Lung (tissue), 12 donors: Measurements from ENCODE around the gene KRT78. TPM values are rescaled to one million over a fixed set of nuclear protein-coding genes. Genes with fewer than 3 reads are reported as not detected.

Source experiments
- ATAC-seq: fragments of 200-7000 bp; cut with Tn5 transposase; one replicate; pipeline ENCODE4 v1.9.1; 2020; ENCODE audit warnings: moderate number of reproducible peaks; ENCODE audit not compliant: insufficient read depth, low FRiP score
- DNase-seq, 3 donors: peaks; one replicate each; pipeline ENCODE4 v3.0.0-alpha.2; 2013 to 2017
- H3K27ac ChIP-seq, 2 donors: one replicate each; pipeline ENCODE4 v1.5.1; 2013; ENCODE audit warnings: mild to moderate bottlenecking in 2 of 2, moderate library complexity in 2 of 2, control low read depth in 1 of 2, inconsistent platforms in 1 of 2, low read depth in 1 of 2, low read length in 1 of 2
- H3K27me3 ChIP-seq, 3 donors: one replicate each; pipeline ENCODE4 v1.5.1; 2013; ENCODE audit warnings: low read length in 2 of 3; ENCODE audit not compliant: control insufficient read depth in 3 of 3, insufficient read depth in 3 of 3
- H3K36me3 ChIP-seq, 4 donors: one replicate each; pipeline ENCODE4 v1.5.1; 2013; ENCODE audit warnings: low read length in 4 of 4, mild to moderate bottlenecking in 1 of 4, moderate library complexity in 1 of 4; ENCODE audit not compliant: control insufficient read depth in 4 of 4, insufficient read depth in 4 of 4
- H3K4me1 ChIP-seq, 5 donors: one replicate each; pipeline ENCODE4 v1.5.1; 2013; ENCODE audit warnings: low read length in 5 of 5, mild to moderate bottlenecking in 2 of 5, moderate library complexity in 1 of 5; ENCODE audit not compliant: control insufficient read depth in 5 of 5, insufficient read depth in 5 of 5
- H3K4me3 ChIP-seq: one replicate; pipeline ENCODE4 v1.5.1; 2013; ENCODE audit warnings: mild to moderate bottlenecking, control low read depth, moderate library complexity
- H3K9ac ChIP-seq, 2 donors: one replicate each; pipeline ENCODE4 v1.5.1; 2013; ENCODE audit warnings: low read length in 2 of 2, control low read depth in 1 of 2; ENCODE audit not compliant: insufficient read depth in 1 of 2
- H3K9me3 ChIP-seq, 4 donors: one replicate each; pipeline ENCODE4 v1.5.1; 2013; ENCODE audit warnings: low read length in 3 of 4, mild to moderate bottlenecking in 1 of 4, moderate library complexity in 1 of 4; ENCODE audit not compliant: control insufficient read depth in 4 of 4, insufficient read depth in 3 of 4
- WGBS, 2 donors: extraction: QIAGEN DNeasy Blood & Tissue Kit; methylation state at CpG; one replicate each; pipeline ENCODE4 v1.1.7; 2013; 5-methylcytosine and 5-hydroxymethylcytosine counted together
- polyA plus RNA-seq, 2 donors: library from polyadenylated mRNA; stranded (reverse); fragments of 200-250 nt; gene quantifications; one replicate each; pipeline ENCODE4 v1.2.1, GENCODE V29; 2013
- total RNA-seq, 2 donors: library from RNA; depleted of rRNA in 1 of 2; stranded (reverse); fragments of >200 nt in 1 of 2; gene quantifications; one replicate each; pipeline ENCODE4 v1.2.1, GENCODE V29; 2014 to 2021
- TF ChIP-seq, protein P1 (sequence below): IDR thresholded peaks from 2 replicates; pipeline ENCODE4 v1.5.1; 2012; ENCODE audit warnings: mild to moderate bottlenecking; ENCODE audit errors: control extremely low read depth, extremely low read depth
- donor health status: control.
- donor health status: control.
- donor health status: Bipolar disorder and iron deficiency.
- donor health status: healthy.
- donor health status: DM: yes; HTN: yes; CAD: no.

KRT78 gene
- total and polyA plus RNA-seq, 4 donors = 0.02 to 0.65 TPM; not detected in 2

GRCh38 chr12:52849511-52849910, 717 bp upstream of the KRT78 start:
- TF ChIP-seq, protein P1, sequence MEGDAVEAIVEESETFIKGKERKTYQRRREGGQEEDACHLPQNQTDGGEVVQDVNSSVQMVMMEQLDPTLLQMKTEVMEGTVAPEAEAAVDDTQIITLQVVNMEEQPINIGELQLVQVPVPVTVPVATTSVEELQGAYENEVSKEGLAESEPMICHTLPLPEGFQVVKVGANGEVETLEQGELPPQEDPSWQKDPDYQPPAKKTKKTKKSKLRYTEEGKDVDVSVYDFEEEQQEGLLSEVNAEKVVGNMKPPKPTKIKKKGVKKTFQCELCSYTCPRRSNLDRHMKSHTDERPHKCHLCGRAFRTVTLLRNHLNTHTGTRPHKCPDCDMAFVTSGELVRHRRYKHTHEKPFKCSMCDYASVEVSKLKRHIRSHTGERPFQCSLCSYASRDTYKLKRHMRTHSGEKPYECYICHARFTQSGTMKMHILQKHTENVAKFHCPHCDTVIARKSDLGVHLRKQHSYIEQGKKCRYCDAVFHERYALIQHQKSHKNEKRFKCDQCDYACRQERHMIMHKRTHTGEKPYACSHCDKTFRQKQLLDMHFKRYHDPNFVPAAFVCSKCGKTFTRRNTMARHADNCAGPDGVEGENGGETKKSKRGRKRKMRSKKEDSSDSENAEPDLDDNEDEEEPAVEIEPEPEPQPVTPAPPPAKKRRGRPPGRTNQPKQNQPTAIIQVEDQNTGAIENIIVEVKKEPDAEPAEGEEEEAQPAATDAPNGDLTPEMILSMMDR = no peak
- ATAC-seq (no peak), DNase-seq (no peak)
- H3K4me1 ChIP-seq = peaks cover 0 to 5% (median 0%) of the 10 kb centered on the region in 5 donors
- H3K9ac ChIP-seq = no peak overlapping the region
- WGBS, 2 donors = 89 to 94% methylated on average over 6 of the region's 6 CpGs
- no peak overlapping the region for H3K27ac ChIP-seq
- no peaks in the 10 kb centered on the region for H3K36me3 ChIP-seq
- H3K9me3 ChIP-seq = no peaks in the 10 kb centered on the region
- H3K4me3 ChIP-seq = no peak overlapping the region
- peaks cover 0 to 16% (median 4%) of the 10 kb centered on the region in 3 donors for H3K27me3 ChIP-seq

- 74 to 87% methylated on average over 12 of the region's 12 CpGs for WGBS, 2 donors
- Histone ChIP-seq H3K9ac (no peak overlapping the region), H3K36me3 (no peaks in the 10 kb centered on the region), H3K4me3 (no peak overlapping the region), H3K27ac (no peak overlapping the region), H3K9me3 (no peaks in the 10 kb centered on the region), H3K27me3 (peaks cover 0 to 9% (median 2%) of the 10 kb centered on the region in 3 donors), H3K4me1 (peaks cover 0 to 5% (median 0%) of the 10 kb centered on the region in 5 donors)
- DNase-seq (no peak), ATAC-seq (no peak)
- TF ChIP-seq, protein P1 = no peak
Observed at GRCh38 chr12:52847335-52848102, 1.3 kb downstream of the KRT78 start.

- no peak overlapping the region for H3K4me3 ChIP-seq
- H3K4me1 ChIP-seq = peaks cover 0 to 5% (median 0%) of the 10 kb centered on the region in 5 donors
- H3K9ac ChIP-seq = no peak overlapping the region
- TF ChIP-seq, protein P1 = no peak
- DNase-seq (no peak), ATAC-seq (no peak)
- no peaks in the 10 kb centered on the region for H3K36me3 ChIP-seq
- no peak overlapping the region for H3K27ac ChIP-seq
- peaks cover 0 to 9% (median 2%) of the 10 kb centered on the region in 3 donors for H3K27me3 ChIP-seq
- no peaks in the 10 kb centered on the region for H3K9me3 ChIP-seq
- WGBS, 2 donors = 70 to 79% methylated on average over 8 of the region's 8 CpGs
Observed at GRCh38 chr12:52846356-52846970, 2.3 kb downstream of the KRT78 start.
